Measurements from ENCODE around the gene AFP. TPM values are rescaled to one million over a fixed set of nuclear protein-coding genes. Genes with fewer than 3 reads are reported as not detected.
"Not testable (repeated sequence)": the region's sequence is repeated elsewhere in the genome, so short reads cannot be mapped to it uniquely, and the experiment has no call there.

AFP gene
- total and polyA plus RNA-seq, 2 of the 8 experiments (the other 6 are each of a cell fraction or from before 2014, with no cell fraction given), result 6.1 to 10.4 TPM

GRCh38 chr4:73389663-73390062, 46.4 kb upstream of the AFP start:
- POLR2A ChIA-PET (ENCODE audit: partially characterized antibody), result not testable (repeated sequence)

More at GRCh38 chr4:73389663-73390062, 46.4 kb upstream of the AFP start:
- H3K4ac ChIP-seq (replicated peaks; ENCODE audit: insufficient read length, low read depth, low read length); H4K8ac ChIP-seq (ENCODE audit: extremely low read depth, insufficient read depth, low read length); H3K9ac ChIP-seq (replicated peaks in 1 of 4; ENCODE audit: extremely low read depth in 1 of 4, low read depth in 3 of 4, low read length in 3 of 4); H3K23ac ChIP-seq (ENCODE audit: insufficient read length); H3K27ac ChIP-seq (ENCODE audit: low read depth, low read length); H4K91ac ChIP-seq (replicated peaks; ENCODE audit: insufficient read length, low read length); H3K4me1 ChIP-seq (replicated peaks in 1 of 4; ENCODE audit: control insufficient read depth in 3 of 4, insufficient read depth in 4 of 4, low read length in 3 of 4); H3K4me2 ChIP-seq (ENCODE audit: insufficient read depth in 1 of 2, low read depth in 2 of 2, low read length in 2 of 2); H3K4me3 ChIP-seq (ENCODE audit: extremely low read depth in 1 of 4, insufficient read depth in 2 of 4, low read depth in 3 of 4, low read length in 4 of 4); H2AFZ ChIP-seq (ENCODE audit: low read length); H3K23me2 ChIP-seq (ENCODE audit: low read depth, low read length); H3K18ac ChIP-seq (ENCODE audit: extremely low read depth, low read length); CTCF ChIA-PET (ENCODE audit: partially characterized antibody); FAIRE-seq; H3K9me3 ChIP-seq (ENCODE audit: insufficient read depth in 2 of 2, low read depth in 1 of 2, low read length in 1 of 2); H2BK120ac ChIP-seq (replicated peaks; ENCODE audit: low read depth, low read length); H3K36me3 ChIP-seq (ENCODE audit: control insufficient read depth in 2 of 4, insufficient read depth in 4 of 4, low read length in 3 of 4); H3K79me1 ChIP-seq (ENCODE audit: low read depth, low read length); H4K20me1 ChIP-seq (replicated peaks in 1 of 2; ENCODE audit: control insufficient read depth in 1 of 2, insufficient read depth in 2 of 2, low read length in 2 of 2); H2BK12ac ChIP-seq (ENCODE audit: low read depth, low read length); H2BK15ac ChIP-seq (ENCODE audit: low read length); H3K56ac ChIP-seq (replicated peaks; ENCODE audit: insufficient read length, low read depth, low read length); H3K79me2 ChIP-seq (ENCODE audit: control insufficient read depth in 1 of 2, insufficient read depth in 2 of 2, low read length in 2 of 2); H3K14ac ChIP-seq (ENCODE audit: insufficient read length); H2AK5ac ChIP-seq (ENCODE audit: low read depth, low read length); H2BK5ac ChIP-seq (ENCODE audit: low read depth, low read length); H2BK20ac ChIP-seq (ENCODE audit: low read length); H3K27me3 ChIP-seq (replicated peaks in 1 of 4; ENCODE audit: control insufficient read depth in 3 of 4, extremely low read depth in 1 of 4, insufficient read depth in 3 of 4, low read length in 3 of 4); DNase-seq (ENCODE audit: low read depth in 1 of 2, low spot score in 2 of 2); H4K5ac ChIP-seq (ENCODE audit: insufficient read length, low read depth, low read length): not testable (repeated sequence)
- 83% methylated on average over 2 of the region's 2 CpGs; no CpG with 5 or more reads in 1 of the 2 experiments for WGBS, 2 experiments (ENCODE audit: extremely low coverage in 1 of 2, insufficient coverage in 1 of 2, insufficient read length in 1 of 2, insufficient replicate concordance in 2 of 2, low coverage in 1 of 2, low lambda C conversion rate in 2 of 2, missing lambda C conversion rate in 1 of 2)
